SJCRH30 (cell line): Measurements from ENCODE around the gene TPPP3. TPM values are rescaled to one million over a fixed set of nuclear protein-coding genes. Genes with fewer than 3 reads are reported as not detected.
"Not testable (repeated sequence)": the region's sequence is repeated elsewhere in the genome, so short reads cannot be mapped to it uniquely, and the experiment has no call there.

ENCODE experiments used
- DNase-seq, 2 experiments: peaks; one replicate each; pipeline ENCODE4 v3.0.0-alpha.2; 2015 to 2020
- H3K27ac ChIP-seq: fragments of 250-450 bp; sonication (Bioruptor Pico); 2 replicates; pipeline ENCODE4 v1.5.1; 2020; ENCODE audit warnings: mild to moderate bottlenecking, moderate library complexity
- H3K27me3 ChIP-seq: fragments of 250-450 bp; sonication (Bioruptor Pico); 2 replicates; pipeline ENCODE4 v1.5.1; 2020; ENCODE audit warnings: mild to moderate bottlenecking, moderate library complexity
- H3K36me3 ChIP-seq: fragments of 250-450 bp; sonication (Bioruptor Pico); 2 replicates; pipeline ENCODE4 v1.5.1; 2020; ENCODE audit warnings: mild to moderate bottlenecking, moderate library complexity
- H3K4me1 ChIP-seq: fragments of 250-450 bp; sonication (Bioruptor Pico); 2 replicates; pipeline ENCODE4 v1.5.1; 2020; ENCODE audit warnings: mild to moderate bottlenecking, moderate library complexity
- H3K4me3 ChIP-seq: fragments of 250-450 bp; sonication (Bioruptor Pico); 2 replicates; pipeline ENCODE4 v1.5.1; 2020; ENCODE audit warnings: mild to moderate bottlenecking, moderate library complexity
- H3K9me3 ChIP-seq: fragments of 250-450 bp; sonication (Bioruptor Pico); replicated peaks from 2 replicates; pipeline ENCODE4 v1.5.1; 2020; ENCODE audit warnings: mild to moderate bottlenecking, moderate library complexity
- total RNA-seq: library from RNA; depleted of rRNA; stranded (reverse); fragments of >200 nt; shearing (Covaris generic); gene quantifications from 2 replicates; pipeline ENCODE4 v1.2.3, GENCODE V29; 2014

Gene TPPP3
- total RNA-seq, 1 experiment from 2014 or later = 34.6 TPM

- no peaks in the 10 kb centered on the region for H3K36me3 ChIP-seq
- no peak for DNase-seq
- peaks cover 38% of the 10 kb centered on the region for H3K4me1 ChIP-seq
- peak overlapping the region; percentile 77 for H3K27ac ChIP-seq
- no peaks in the 10 kb centered on the region for H3K9me3 ChIP-seq
- no peaks in the 10 kb centered on the region for H3K27me3 ChIP-seq
- H3K4me3 ChIP-seq = peak overlapping the region; percentile 67
These were observed 818 bp downstream of the TPPP3 start for GRCh38 chr16:67392301-67393059.

DNA sequence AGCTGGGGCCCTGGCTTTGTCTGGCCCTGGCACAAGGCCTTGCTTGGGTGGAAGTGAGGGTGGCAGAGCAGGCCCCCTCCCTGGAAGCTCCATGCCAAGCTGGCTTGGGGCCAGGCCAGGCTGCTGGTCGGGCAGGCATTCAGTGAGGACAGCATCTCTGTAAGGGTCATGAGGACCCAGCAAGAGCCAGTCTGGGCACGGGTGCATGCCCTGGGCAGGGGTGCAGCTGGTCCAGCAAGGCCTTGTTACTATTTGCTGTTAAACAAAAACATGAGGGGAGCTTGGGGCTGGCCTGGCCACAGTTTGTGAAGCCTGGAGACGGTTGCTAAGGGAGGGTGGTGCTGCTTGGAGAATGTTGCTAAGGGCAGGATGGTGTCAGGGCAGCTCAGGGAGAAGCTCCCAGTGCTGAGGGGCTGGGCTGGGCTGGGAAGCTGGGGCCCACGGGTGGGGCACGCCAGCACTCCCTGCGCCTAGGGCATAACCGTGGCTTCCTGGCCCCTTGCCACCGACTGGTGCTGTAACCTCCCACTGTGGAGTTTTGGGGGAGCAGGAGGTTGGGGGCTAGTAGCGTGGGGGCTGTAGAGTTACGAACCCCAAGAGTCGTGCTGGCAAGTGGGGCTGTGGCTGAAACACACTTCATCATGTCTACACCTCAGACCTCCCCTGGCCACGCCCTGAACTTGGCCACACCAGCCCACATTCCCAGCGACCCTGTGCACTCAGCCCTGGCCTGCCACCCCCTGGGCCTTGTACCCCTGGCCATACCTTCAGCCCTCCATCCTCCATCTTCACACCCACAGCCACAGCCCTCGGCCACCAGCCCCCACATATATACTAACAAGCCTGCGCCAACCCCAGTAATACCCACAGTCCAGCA, 1.6 kb downstream of the TPPP3 start:
- H3K27ac ChIP-seq = no peak overlapping the region
- H3K27me3 ChIP-seq = no peaks in the 10 kb centered on the region
- no peaks in the 10 kb centered on the region for H3K36me3 ChIP-seq
- no peak overlapping the region for H3K4me3 ChIP-seq
- H3K9me3 ChIP-seq = no peaks in the 10 kb centered on the region
- DNase-seq = no peak
- peaks cover 32% of the 10 kb centered on the region for H3K4me1 ChIP-seq

GRCh38 chr16:67390816-67391423, 2.4 kb downstream of the TPPP3 start:
- Histone ChIP-seq H3K4me3 (no peak overlapping the region), H3K27ac (no peak overlapping the region), H3K27me3 (no peaks in the 10 kb centered on the region), H3K4me1 (peaks cover 26% of the 10 kb centered on the region), H3K9me3 (no peaks in the 10 kb centered on the region), H3K36me3 (no peaks in the 10 kb centered on the region)
- DNase-seq = no peak

GRCh38 chr16:67389911-67390815, 3.1 kb downstream of the TPPP3 start:
- H3K4me3 ChIP-seq = no peak overlapping the region
- no peaks in the 10 kb centered on the region for H3K36me3 ChIP-seq
- H3K27ac ChIP-seq = no peak overlapping the region
- no peak for DNase-seq
- H3K4me1 ChIP-seq = peaks cover 19% of the 10 kb centered on the region
- no peaks in the 10 kb centered on the region for H3K9me3 ChIP-seq
- no peaks in the 10 kb centered on the region for H3K27me3 ChIP-seq

DNA sequence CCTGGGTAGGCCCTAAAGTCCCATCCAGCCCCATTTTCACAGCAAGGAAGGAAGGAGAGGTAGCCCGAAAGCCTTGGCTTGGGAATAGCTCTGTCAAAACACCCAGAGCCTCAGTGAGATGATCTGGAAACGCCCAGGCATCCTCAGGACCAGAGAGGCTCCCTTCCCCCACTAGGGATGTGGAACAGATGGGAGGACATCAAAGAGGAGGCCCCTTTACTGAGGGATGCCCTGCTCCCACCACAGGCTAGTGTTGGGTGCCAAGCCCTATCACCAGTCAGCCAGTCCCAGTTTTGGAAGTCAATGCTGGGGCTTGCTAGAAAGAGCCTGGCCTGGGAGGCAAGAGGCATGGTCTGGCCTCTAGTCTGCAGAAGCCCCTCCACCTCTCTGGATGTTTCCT, 4.7 kb downstream of the TPPP3 start:
- DNase-seq = no peak
- Histone ChIP-seq H3K9me3 (no peaks in the 10 kb centered on the region), H3K36me3 (no peaks in the 10 kb centered on the region)

GRCh38 chr16:67388191-67388590, 5.1 kb downstream of the TPPP3 start:
- no peaks in the 10 kb centered on the region for H3K9me3 ChIP-seq
- H3K4me3 ChIP-seq = no peak overlapping the region
- H3K27ac ChIP-seq = no peak overlapping the region
- H3K36me3 ChIP-seq = no peaks in the 10 kb centered on the region
- H3K4me1 ChIP-seq = peaks cover 9% of the 10 kb centered on the region; the same call in 1 of the 2 replicates
- no peak for DNase-seq
- H3K27me3 ChIP-seq = no peaks in the 10 kb centered on the region

More for the DNA sequence above, 4.7 kb downstream of the TPPP3 start:
- Histone ChIP-seq H3K4me1 (peaks cover 9% of the 10 kb centered on the region), H3K27ac (no peak overlapping the region), H3K4me3 (no peak overlapping the region), H3K27me3 (no peaks in the 10 kb centered on the region)

DNA sequence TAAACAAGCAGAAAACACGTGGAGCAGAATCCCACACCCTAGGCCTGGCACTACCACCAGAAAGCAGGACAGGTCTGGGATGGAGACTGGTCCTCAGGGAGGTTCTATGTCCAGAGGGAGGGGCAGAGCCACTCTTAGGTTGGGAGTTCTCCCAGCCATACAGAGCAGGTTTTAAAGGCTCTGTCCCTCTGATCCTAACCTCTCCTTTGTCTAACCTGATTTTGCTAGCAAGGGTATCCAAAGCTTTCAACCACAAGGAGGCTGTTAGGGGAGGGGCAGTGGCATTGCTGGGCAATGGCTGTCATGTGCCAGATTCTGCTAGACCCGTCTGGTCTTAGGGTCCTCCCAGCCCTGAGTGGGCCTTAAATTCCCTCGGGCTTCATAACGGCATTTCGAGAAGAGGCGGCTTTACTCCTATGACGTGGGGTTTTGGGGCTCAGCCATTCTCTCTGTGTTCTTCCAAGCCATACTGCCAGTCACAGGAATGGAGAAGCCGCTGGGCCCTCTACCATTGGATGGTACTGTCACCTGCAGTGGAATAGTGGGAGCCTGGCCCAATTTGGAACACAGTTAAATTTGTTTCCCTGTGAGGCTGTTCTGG, 5.7 kb downstream of the TPPP3 start:
- no peaks in the 10 kb centered on the region for H3K27me3 ChIP-seq
- DNase-seq = no peak
- H3K4me3 ChIP-seq = no peak overlapping the region
- H3K4me1 ChIP-seq = peaks cover 5% of the 10 kb centered on the region; the same call in 1 of the 2 replicates
- H3K36me3 ChIP-seq = no peaks in the 10 kb centered on the region
- no peak overlapping the region for H3K27ac ChIP-seq
- no peaks in the 10 kb centered on the region for H3K9me3 ChIP-seq

GRCh38 chr16:67386861-67387455, 6.3 kb downstream of the TPPP3 start:
- Histone ChIP-seq H3K27ac (no peak overlapping the region), H3K4me3 (no peak overlapping the region), H3K9me3 (no peaks in the 10 kb centered on the region), H3K4me1 (no peaks in the 10 kb centered on the region; the same call in 1 of the 2 replicates), H3K36me3 (no peaks in the 10 kb centered on the region), H3K27me3 (no peaks in the 10 kb centered on the region)
- no peak for DNase-seq

DNA sequence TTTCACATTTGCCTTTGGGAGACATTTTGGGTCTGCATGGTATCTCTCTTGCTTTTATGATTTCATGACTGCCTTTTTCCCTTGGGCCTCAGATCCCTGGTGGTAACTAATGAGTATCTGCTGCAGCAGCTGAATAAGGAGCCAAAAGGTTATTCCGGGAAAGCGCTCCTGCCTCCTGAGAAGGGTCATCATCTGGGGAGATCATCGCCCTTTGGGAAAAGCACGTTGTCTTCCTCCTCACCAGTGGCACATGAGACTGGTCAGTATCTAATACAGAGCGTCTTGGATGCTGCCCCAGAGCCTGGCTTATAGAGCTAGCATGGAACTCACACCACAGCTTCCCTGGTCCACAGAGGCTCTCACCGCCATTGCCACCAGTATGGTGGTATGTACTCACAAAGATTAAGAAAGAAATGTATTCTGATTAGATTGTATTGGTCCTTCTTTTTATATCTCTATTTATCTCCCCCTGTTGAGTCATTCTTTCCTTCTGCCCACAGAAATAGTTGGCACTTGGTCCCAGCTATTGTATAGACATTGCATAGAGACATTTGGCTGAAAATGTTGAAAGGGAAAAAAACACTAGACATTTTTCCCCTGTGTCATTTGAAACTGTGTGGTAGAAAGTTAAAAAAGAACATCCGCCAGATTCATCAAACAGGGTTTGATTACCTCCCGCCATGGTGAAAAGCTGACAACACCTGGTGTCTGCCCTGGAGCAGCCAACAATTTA, 8.4 kb downstream of the TPPP3 start:
- H3K27me3 ChIP-seq = no peaks in the 10 kb centered on the region; the same call in 1 of the 2 replicates
- H3K36me3 ChIP-seq = no peaks in the 10 kb centered on the region
- H3K4me3 ChIP-seq = no peak overlapping the region
- DNase-seq = no peak
- no peak overlapping the region for H3K27ac ChIP-seq
- no peaks in the 10 kb centered on the region for H3K4me1 ChIP-seq
- H3K9me3 ChIP-seq = no peaks in the 10 kb centered on the region

DNA sequence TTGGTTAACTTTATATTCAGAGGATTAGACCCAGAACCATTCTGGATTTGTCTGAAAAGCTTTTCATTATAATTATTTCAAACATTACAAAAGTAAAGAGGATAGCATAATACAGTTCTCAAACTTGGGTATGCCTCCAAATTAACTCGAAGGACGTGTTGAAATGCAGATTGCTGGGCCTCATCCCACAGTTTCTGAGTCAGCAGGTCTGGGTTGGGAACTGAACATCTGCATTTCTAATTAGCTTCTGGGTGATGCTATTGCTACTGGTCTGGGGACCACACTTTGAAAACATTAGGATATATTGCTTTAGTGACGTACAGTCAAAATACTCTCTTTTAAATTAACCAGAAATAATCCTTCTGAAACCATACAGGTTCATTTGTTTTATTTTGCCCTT, 10.0 kb downstream of the TPPP3 start:
- Histone ChIP-seq H3K4me1 (no peaks in the 10 kb centered on the region), H3K27me3 (no peaks in the 10 kb centered on the region; the same call in 1 of the 2 replicates), H3K9me3 (no peaks in the 10 kb centered on the region), H3K4me3 (no peak overlapping the region), H3K27ac (no peak overlapping the region), H3K36me3 (no peaks in the 10 kb centered on the region)
- DNase-seq = no peak

DNA sequence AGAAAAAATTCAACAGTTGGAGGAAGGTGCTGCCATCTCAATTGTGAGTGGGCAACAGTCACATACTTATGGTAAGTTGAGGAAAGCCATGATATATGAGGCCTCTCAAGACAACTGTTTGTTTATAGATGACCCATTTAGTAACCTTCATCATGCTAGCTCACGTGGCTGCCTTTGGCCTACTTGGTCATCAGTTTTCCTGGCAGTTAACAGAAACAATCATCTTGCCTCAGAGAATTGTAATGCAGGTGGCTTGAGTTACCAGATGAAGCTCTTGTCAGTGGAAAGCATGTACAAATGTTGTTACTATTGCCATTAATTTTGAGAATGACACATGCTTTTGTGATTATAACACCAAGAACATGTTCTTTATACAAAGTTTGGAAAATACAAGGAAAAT, 14.7 kb downstream of the TPPP3 start:
- H3K4me1 ChIP-seq = no peaks in the 10 kb centered on the region

DNA sequence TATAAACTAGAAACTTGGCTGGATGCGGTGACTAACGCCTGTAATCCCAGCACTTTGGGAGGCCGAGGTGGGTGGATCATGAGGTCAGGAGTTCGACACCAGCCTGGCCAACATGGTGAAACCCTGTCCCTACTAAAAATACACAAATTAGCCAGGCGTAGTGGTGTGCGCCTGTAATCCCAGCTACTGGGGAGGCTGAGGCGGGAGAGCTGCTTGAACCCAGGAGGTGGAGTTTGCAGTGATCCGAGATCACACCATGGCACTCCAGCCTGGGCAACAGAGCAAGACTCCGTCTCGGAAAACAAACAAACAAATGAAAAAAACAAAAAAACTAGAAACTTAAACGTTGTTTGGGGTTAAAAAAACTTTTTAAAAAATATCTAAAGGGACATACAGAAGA, 17.3 kb downstream of the TPPP3 start:
- H3K9me3 ChIP-seq, H3K27me3 ChIP-seq: not testable (repeated sequence)

More for the DNA sequence above, 14.7 kb downstream of the TPPP3 start:
- no peak for DNase-seq
- Histone ChIP-seq H3K36me3 (no peaks in the 10 kb centered on the region), H3K9me3 (no peaks in the 10 kb centered on the region), H3K27ac (no peak overlapping the region), H3K27me3 (peaks cover 4% of the 10 kb centered on the region; the same call in 1 of the 2 replicates), H3K4me3 (no peak overlapping the region)

GRCh38 chr16:67372664-67373063, 20.6 kb downstream of the TPPP3 start:
- H3K27ac ChIP-seq = no peak overlapping the region
- peaks cover 9% of the 10 kb centered on the region; the same call in 1 of the 2 replicates for H3K27me3 ChIP-seq
- peak in 1 of 2 experiments; percentile 58 for DNase-seq
- no peak overlapping the region for H3K4me3 ChIP-seq
- H3K36me3 ChIP-seq = no peaks in the 10 kb centered on the region
- peaks cover 4% of the 10 kb centered on the region; the same call in 1 of the 2 replicates for H3K9me3 ChIP-seq
- no peaks in the 10 kb centered on the region for H3K4me1 ChIP-seq

More for the DNA sequence above, 17.3 kb downstream of the TPPP3 start:
- not testable (repeated sequence) for H3K36me3 ChIP-seq, H3K27ac ChIP-seq, DNase-seq, H3K4me1 ChIP-seq, H3K4me3 ChIP-seq
